Glomerular endothelial cell (primary cell): ENCODE measurements around the gene CFAP251. TPM values are rescaled to one million over a fixed set of nuclear protein-coding genes. Genes with fewer than 3 reads are reported as not detected.

Experiments used
- DNase-seq: peaks from one replicate; pipeline ENCODE4 v3.0.0-alpha.2; 2011; ENCODE audit warnings: low read depth, low spot score; ENCODE audit errors: extremely low read depth
- total RNA-seq: library from RNA; depleted of rRNA; stranded (reverse); fragments of >200 nt; gene quantifications from 2 replicates; pipeline ENCODE4 v1.2.3, GENCODE V29; 2015

CFAP251 gene
- total RNA-seq, 1 donor from 2014 or later: 13.5 TPM

- DNase-seq: no peak
Measured at GRCh38 chr12:121946313-121947025, 28.1 kb downstream of the CFAP251 start.

DNA sequence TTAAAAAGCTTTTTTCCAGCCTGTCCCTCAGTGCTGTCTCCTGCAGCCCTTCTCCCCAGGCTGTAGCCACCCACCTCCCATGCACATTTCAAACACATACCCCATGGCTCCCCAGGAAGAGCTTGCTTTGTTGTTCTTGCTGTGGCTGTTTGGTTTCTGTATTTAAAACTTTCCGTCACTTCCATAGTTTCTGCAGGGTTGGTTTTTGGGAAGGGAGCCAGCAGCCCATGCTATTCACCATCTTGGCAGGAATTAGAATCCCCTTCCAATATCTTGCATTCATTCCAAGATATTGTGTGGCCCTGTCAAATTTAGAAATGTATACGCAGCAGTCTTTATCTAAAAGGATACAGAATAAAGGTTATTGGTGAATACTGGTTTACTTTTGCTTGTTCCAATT lies 29.6 kb downstream of the CFAP251 start:
- no peak for DNase-seq

- no peak for DNase-seq
Measured at GRCh38 chr12:121949648-121950397, 31.4 kb downstream of the CFAP251 start.

DNA sequence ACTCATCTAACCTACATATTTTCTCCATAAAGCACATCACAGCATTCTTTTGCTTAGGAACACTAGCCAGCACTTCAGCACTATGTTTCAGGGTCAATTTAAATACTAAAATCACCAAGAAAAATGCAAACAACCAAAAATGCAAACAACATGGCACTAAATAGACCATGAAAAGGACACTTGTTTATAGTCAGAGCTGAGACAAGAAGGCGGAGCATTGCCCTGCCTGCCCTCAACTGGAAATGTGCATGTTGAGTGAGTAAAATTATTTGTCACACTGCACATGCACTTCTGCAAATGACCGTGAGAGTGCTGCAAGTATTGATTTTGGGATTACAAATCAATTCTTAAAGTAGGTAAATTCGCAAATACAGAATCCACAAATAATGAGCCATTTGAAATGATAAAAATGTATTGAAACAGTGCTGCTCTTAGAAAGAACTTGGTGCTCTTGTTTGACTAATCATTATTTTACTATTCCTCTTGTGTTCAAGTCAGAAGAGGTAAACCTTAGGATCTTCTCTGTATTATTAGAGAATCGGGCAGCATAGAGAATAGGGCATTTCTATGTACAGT lies 34.8 kb downstream of the CFAP251 start:
- DNase-seq: no peak

GRCh38 chr12:121953695-121954094 lies 35.3 kb downstream of the CFAP251 start:
- DNase-seq: no peak

DNA sequence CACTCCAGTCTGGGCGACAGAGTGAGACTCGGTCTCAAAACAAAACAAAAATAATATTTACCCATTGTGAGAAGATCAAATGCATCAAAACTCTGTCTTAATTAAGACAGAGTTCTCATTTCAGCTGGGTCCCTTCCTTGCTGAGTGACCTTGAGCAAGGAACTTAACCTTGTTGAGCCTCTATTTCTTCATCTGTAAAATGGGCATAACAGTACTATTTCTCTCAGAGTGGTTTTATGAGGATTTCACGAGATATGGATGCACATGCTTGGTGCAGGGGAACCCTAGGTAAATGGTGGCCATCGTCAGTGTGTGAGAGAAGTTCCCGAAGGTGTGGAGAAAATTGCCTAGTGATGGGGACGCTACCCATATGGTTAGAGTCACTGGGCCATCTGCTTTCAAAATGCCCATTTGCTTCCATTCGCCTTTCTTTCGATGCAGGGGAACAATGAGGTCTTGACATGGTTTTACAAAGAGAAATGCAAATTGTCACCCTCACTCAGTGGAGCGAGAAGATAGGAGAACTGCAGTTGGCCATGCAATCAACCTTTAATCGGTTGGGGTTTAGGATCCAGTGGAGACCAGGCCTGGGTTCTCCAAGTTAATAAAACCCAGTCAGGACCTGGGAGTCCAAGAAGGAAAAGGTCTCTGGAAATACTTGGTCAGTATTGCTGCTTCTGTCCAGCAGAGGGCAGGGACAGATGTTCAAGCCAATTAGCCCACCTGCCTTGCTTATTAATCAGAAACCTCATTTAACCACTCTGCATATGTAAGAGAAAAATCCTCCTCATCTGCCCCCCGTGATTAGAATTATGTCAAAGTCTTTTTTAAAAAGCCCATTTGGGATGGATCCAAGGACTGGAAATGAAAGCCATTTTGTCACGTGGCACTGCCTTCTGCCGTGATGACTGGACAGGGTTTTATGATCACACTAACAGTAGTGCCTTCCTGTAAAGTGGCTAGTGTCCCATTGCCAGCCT lies 37.2 kb downstream of the CFAP251 start:
- no peak for DNase-seq

DNA sequence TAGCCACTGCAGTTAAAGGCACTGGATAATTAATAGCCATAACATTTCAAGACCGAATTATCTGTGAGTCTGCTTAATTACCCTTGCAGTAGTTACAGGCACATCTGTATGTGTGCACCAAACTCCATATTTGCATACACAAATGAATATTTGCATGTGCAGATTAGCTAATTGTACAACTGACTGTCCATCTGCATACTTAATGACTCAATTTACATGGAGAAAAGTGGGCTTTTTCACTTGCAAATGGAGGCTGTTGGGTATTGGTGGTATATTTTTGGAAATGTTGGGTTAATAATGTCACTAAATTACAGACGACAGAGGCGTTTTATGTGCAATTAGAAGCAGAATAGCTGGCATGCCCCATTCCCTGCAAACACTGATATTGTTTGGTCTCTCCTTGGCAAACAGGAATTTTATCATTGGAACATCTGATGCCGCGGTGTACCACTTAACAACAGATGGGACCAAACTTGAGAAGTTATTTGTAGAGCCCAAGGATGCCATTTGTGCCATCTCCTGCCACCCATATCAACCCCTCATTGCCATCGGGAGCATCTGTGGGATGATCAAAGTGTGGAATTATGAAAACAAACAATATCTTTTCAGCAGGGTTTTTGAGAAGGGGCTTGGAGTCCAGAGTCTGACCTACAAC lies 39.6 kb downstream of the CFAP251 start:
- DNase-seq: no peak

DNA sequence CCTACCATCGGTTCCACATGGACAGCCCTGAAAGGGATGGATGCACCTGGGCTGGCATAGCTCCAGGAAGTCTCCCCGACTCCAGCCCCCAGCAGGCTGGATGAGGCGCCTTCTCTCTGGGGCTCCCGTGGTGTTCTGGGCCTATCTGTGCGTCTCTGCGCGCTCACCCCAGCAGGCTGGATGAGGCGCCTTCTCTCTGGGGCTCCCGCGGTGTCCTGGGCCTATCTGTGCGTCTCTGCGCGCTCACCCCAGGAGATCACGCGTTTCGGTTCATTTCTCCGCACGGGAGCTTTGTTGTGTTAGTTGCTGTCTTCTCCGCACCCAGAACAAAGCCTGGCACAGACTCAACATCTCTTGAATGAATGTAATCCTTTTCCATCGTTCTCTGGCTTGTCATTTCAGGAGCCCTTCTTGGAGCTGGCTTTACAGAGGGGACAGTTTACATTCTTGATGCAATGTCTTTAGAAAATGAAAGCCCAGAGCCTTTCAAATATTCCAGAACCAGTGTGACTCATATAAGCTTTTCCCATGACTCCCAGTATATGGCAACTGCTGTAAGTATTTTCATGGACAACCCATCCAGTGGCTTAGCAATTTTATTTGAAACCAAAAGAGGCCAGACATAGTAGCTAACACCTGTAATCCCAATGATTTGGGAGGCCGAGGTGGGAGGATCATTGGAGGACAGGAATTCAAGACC lies 40.3 kb downstream of the CFAP251 start:
- no peak for DNase-seq

DNA sequence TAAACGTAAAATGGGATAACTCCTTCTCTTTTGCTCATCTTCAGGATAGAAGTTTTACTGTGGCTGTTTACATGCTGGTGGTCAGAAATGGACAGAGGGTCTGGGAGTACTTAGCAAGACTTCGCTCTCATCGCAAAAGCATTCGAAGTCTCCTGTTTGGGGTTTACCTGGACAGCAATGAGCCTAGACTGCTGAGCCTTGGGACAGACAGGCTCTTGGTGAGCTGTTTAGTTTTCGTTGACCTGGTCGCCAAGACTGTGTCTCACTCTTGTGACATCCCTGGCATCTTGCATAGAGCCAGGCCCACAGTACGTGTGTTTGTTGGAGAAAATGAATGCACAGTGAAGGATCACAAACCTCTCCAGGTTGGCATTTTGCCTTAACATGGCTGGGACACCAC lies 42.1 kb downstream of the CFAP251 start:
- no peak for DNase-seq

DNA sequence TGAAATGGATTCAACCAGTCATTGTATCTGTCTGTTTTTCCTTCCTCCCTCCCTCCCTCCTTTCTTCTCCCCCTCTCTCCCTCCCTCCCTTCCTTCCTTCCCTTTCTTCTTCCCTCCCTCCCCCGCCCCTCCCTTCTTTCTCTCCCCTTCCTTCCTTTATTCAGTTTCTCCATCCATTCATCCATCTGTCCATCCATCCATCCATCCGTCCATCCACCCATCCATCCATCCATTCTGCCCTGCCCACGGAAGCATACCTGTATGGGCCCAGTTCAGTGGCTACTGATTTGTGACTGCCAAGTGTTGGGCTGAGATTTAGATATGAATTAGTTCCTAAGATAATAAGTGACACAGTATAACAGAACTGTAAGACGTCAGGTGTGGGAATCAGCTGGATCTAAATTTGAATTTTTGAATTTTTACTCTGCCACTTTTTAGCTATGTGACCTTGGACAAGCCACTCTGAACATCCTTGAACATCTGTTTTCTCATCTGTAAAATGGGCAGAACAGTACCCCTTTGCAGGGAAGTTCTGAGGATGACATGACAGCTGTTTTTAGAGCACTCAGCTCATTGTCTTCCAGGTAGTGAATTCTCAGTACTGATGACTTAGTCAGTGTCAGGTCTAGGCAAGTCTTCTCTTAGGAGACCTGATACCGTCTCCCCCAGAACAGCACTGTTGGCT lies 42.9 kb downstream of the CFAP251 start:
- no peak for DNase-seq

GRCh38 chr12:121963341-121964018 lies 45.1 kb downstream of the CFAP251 start:
- DNase-seq: no peak

DNA sequence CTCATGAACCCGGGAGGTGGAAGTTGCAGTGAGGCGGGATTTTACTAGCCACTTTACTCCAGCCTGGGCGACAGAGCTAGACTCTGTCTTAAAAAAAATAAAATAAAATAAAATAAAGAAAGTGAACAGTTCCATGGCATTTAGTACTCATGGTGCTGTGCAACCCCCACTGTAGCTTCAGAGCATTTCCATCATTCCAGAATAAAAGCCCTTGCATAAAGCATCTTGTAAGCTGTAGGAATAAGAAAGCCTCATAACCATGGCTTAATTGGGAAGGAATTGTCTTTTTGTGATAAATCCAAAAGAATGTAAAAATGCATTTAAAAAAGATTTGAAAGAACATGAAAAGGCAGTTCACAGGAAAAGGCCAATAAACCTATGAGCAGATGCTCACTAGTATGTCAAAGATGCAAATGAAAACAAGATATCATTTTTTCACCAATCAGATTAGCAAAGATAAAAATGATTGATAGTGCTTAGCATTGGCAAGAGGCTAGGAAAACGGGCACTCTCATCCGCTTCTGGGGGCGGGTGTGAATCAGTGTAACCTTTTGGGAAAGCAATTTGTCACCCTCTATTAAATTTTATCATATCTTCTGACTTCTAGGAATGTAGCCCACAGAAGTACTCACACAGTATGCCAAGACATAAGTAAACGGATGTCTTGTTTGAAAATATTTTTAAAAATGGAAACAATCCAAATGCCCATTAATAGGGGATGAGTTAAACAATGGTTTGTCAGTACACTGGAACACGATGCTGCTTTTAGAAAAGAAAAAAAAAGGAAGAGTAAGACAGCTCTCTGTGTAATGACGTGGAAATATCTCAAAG lies 46.6 kb downstream of the CFAP251 start:
- DNase-seq: no peak

GRCh38 chr12:121966959-121967358 lies 48.6 kb downstream of the CFAP251 start:
- DNase-seq: no peak

DNA sequence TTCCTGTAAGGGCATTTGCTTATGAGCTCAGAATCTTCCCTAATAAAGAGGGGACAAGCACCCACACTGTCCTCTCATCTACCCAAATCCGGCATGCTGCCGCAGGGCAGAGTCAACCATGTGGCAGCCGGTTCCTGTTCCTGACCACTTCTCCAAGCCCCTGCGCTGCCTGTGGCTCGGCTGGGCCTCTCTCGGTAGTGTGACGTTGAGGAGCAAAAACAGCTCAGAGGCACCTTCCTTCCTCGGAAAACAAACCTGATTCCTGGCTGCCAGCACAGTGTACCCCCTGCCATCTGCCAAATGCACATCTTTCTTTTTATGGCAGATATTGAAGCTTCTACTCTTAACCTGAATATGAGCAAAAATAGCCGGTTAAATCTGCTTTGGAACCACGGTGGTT lies 50.5 kb downstream of the CFAP251 start:
- no peak for DNase-seq

DNA sequence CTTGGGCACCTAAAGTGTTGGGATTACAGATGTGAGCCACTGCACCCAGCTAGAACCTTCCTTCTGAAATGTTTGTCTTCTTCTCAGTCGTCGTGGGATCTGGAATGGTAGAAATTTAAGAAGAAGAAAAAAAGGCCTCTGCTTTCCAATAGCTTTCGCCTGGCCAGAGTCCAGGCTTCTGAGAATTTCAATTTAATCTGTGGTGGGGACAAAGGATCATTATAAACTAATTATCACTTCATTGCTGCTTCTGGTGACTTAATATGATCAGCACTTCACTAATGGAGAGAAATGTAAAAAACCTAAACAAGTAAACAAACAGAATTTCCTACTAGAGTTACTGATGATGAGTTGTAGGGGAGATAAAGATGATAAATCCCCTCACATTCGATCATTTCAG lies 51.3 kb downstream of the CFAP251 start:
- no peak for DNase-seq

GRCh38 chr12:121970581-121971300 lies 52.3 kb downstream of the CFAP251 start:
- DNase-seq: no peak
